ENCODE results near the gene CERCAM. TPM values are rescaled to one million over a fixed set of nuclear protein-coding genes. Genes with fewer than 3 reads are reported as not detected.

CERCAM gene
- total and polyA plus RNA-seq, 4 donors: 1.1 to 2.9 (median 1.8) TPM

DNA sequence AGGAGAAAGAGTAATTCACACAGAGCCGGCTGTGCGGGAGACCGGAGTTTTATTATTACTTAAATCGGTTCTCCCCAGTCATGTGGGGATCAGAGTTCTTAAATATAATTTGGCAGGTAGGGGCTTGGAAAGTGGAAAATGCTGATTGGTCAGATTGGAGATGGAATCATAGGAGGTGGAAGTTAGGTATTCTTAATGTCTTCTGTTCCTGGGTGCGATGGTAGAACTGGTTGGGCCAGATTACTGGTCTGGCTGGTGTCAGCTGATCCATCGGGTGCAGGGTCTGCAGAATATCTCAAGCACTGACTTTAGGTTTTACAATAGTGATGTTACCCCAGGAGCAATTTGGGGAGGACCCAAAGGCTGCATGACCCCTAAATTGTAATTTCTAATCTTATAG, 4.6 kb upstream of the CERCAM start:
- no peak for TF ChIP-seq GABPA (IDR thresholded peaks at IDR 0.05 in 1 of 2, conservative IDR thresholded peaks at IDR 0.05 in 1 of 2)
- TF ChIP-seq, protein P1, sequence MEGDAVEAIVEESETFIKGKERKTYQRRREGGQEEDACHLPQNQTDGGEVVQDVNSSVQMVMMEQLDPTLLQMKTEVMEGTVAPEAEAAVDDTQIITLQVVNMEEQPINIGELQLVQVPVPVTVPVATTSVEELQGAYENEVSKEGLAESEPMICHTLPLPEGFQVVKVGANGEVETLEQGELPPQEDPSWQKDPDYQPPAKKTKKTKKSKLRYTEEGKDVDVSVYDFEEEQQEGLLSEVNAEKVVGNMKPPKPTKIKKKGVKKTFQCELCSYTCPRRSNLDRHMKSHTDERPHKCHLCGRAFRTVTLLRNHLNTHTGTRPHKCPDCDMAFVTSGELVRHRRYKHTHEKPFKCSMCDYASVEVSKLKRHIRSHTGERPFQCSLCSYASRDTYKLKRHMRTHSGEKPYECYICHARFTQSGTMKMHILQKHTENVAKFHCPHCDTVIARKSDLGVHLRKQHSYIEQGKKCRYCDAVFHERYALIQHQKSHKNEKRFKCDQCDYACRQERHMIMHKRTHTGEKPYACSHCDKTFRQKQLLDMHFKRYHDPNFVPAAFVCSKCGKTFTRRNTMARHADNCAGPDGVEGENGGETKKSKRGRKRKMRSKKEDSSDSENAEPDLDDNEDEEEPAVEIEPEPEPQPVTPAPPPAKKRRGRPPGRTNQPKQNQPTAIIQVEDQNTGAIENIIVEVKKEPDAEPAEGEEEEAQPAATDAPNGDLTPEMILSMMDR (IDR thresholded peaks at IDR 0.05; ENCODE audit: low read depth, low read length, missing input control): no peak
- no peak for TF ChIP-seq EGR1 (IDR thresholded peaks at IDR 0.05; ENCODE audit: low read depth in 2 of 2)
- TF ChIP-seq, protein P2, sequence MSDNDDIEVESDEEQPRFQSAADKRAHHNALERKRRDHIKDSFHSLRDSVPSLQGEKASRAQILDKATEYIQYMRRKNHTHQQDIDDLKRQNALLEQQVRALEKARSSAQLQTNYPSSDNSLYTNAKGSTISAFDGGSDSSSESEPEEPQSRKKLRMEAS (IDR thresholded peaks at IDR 0.05): no peak
- no peak for TF ChIP-seq SP1 (IDR thresholded peaks at IDR 0.05)
- no peak for TF ChIP-seq REST (IDR thresholded peaks at IDR 0.05)
- TF ChIP-seq FOXA1 (IDR thresholded peaks at IDR 0.05): no peak
- TF ChIP-seq HNF4G (IDR thresholded peaks at IDR 0.05): no peak
- no peak for TF ChIP-seq FOXA2 (IDR thresholded peaks at IDR 0.05)
- no peak for TF ChIP-seq RAD21 (IDR thresholded peaks at IDR 0.05)
- TF ChIP-seq HNF4A (conservative IDR thresholded peaks at IDR 0.05): no peak
- TF ChIP-seq YY1 (IDR thresholded peaks at IDR 0.05): no peak
- TF ChIP-seq JUND (IDR thresholded peaks at IDR 0.05): no peak
- no peak for TF ChIP-seq RXRA (IDR thresholded peaks at IDR 0.05)
- TF ChIP-seq, protein P3, sequence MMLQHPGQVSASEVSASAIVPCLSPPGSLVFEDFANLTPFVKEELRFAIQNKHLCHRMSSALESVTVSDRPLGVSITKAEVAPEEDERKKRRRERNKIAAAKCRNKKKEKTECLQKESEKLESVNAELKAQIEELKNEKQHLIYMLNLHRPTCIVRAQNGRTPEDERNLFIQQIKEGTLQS (IDR thresholded peaks at IDR 0.05): no peak
- TF ChIP-seq ZBTB33 (IDR thresholded peaks at IDR 0.05): no peak
- TF ChIP-seq TAF1 (conservative IDR thresholded peaks at IDR 0.05): no peak
- TF ChIP-seq NR2F2 (IDR thresholded peaks at IDR 0.05): no peak
- DNase-seq (ENCODE audit: low spot score): no peak
- 56% methylated on average over 6 of the region's 6 CpGs for WGBS
- Histone ChIP-seq H3K27me3 (ENCODE audit: control insufficient read depth in 4 of 4, insufficient read depth in 4 of 4, low read length in 3 of 4) (peaks cover 0 to 7% (median 4%) of the 10 kb centered on the region in 4 donors), H3K4me3 (ENCODE audit: low read depth in 1 of 3, low read length in 3 of 3) (no peak overlapping the region), H3K9me3 (ENCODE audit: control insufficient read depth in 4 of 4, low read length in 3 of 4) (no peaks in the 10 kb centered on the region), H3K9ac (ENCODE audit: low read depth in 1 of 2, low read length in 2 of 2) (no peak overlapping the region), H3K36me3 (ENCODE audit: control insufficient read depth in 4 of 4, insufficient read depth in 3 of 4, low read depth in 1 of 4, low read length in 3 of 4) (no peaks in the 10 kb centered on the region), H3K27ac (ENCODE audit: low read depth in 1 of 2, low read length in 2 of 2) (no peak overlapping the region), H3K4me1 (ENCODE audit: control insufficient read depth in 4 of 4, insufficient read depth in 4 of 4, low read length in 3 of 4) (peaks cover 2 to 21% (median 11%) of the 10 kb centered on the region in 4 donors)

Data from liver (tissue), 9 donors.